Esophagus (tissue), 2 donors: ENCODE results near the gene IGF2BP1. TPM values are rescaled to one million over a fixed set of nuclear protein-coding genes. Genes with fewer than 3 reads are reported as not detected.

Experiments used
- H3K27ac ChIP-seq, 2 donors: one replicate each; pipeline ENCODE4 v1.5.1; 2013; ENCODE audit warnings: low read depth in 2 of 2, mild to moderate bottlenecking in 2 of 2, inconsistent platforms in 1 of 2, low read length in 1 of 2, moderate library complexity in 1 of 2
- H3K27me3 ChIP-seq, 2 donors: one replicate each; pipeline ENCODE4 v1.6.1; 2013; ENCODE audit warnings: low read length in 2 of 2, control low read depth in 1 of 2, mild to moderate bottlenecking in 1 of 2; ENCODE audit not compliant: insufficient read depth in 2 of 2, control insufficient read depth in 1 of 2
- H3K36me3 ChIP-seq, 2 donors: one replicate each; pipeline ENCODE4 v1.6.1; 2013; ENCODE audit warnings: low read length in 1 of 2; ENCODE audit not compliant: control insufficient read depth in 2 of 2, insufficient read depth in 2 of 2
- H3K4me1 ChIP-seq, 2 donors: one replicate each; pipeline ENCODE4 v1.6.1; 2013; ENCODE audit warnings: low read length in 1 of 2; ENCODE audit not compliant: control insufficient read depth in 2 of 2, insufficient read depth in 2 of 2
- H3K4me3 ChIP-seq, 2 donors: one replicate each; pipeline ENCODE4 v1.5.1; 2013; ENCODE audit warnings: low read length in 2 of 2, mild to moderate bottlenecking in 2 of 2, low read depth in 1 of 2, moderate library complexity in 1 of 2
- H3K9me3 ChIP-seq, 2 donors: one replicate each; pipeline ENCODE4 v1.6.1; 2013; ENCODE audit warnings: mild to moderate bottlenecking in 2 of 2, low read depth in 1 of 2, low read length in 1 of 2, moderate library complexity in 1 of 2; ENCODE audit not compliant: control insufficient read depth in 2 of 2, insufficient read depth in 1 of 2
- WGBS, 2 donors: extraction: QIAGEN DNeasy Blood & Tissue Kit; methylation state at CpG; one replicate each; pipeline ENCODE4 v1.1.7; 2013; 5-methylcytosine and 5-hydroxymethylcytosine counted together
- polyA plus RNA-seq, 2 donors: library from polyadenylated mRNA; stranded (reverse); fragments of 200-250 nt; gene quantifications; one replicate each; pipeline ENCODE4 v1.2.3, GENCODE V29; 2013
- donor health status: healthy with polysubstance abuse.
- donor health status: Bipolar disorder and iron deficiency.

IGF2BP1 gene
- polyA plus RNA-seq, 2 donors: 0.01 TPM; not detected in 1

DNA sequence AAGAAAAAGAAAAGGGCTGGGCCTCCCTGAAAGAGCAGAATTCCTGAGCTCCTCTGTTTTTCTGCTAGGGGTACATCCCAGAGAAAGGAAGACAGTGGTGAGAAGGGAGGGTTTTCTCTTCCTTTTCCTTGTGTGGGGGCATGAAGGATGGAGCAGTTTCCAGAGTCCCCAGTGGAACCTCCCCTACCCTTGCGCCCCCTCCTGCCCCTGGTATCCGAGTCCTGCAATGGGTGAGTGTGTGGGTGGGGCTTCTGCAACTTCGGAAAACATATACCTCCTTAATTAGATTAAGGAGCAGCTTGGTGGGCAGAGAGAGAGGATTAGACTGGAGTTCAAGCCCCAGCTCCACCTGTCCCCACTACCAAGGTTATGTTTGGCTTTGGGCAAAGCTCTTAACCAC lies 23.4 kb upstream of the IGF2BP1 start:
- Histone ChIP-seq H3K4me1 (no peaks in the 10 kb centered on the region), H3K27me3 (no peaks in the 10 kb centered on the region), H3K4me3 (no peak overlapping the region), H3K9me3 (no peaks in the 10 kb centered on the region), H3K27ac (no peak overlapping the region), H3K36me3 (no peaks in the 10 kb centered on the region)
- WGBS, 2 donors: 47 to 55% methylated on average over 3 of the region's 3 CpGs

DNA sequence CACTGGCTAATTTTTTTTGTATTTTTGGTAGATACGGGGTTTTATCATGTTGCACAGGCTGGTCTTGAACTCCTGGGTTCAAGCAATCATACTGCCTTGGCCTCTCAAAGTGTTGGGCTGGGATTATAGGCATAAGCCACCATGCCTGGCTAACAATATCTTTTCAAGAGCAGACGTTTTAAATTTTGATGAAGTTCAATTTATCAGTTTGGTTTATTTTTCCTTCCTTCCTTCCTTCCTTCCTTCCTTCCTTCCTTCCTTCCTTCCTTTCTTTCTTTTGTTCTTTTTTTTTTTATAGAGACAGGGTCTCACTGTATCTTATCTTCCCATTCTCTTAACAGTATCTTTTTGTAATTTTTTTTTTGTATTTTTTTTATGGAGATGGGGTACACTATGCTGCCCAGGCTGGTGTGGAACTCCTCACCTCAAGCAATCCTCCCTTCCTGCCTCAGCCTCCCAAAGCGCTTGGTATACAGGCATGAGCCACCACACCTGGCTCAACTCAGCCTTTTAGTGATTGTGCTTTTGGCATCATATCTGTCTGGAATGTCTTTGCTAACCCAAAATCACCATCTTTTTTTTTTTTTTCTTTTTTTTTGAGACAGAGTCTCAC lies 15.2 kb upstream of the IGF2BP1 start:
- Histone ChIP-seq H3K9me3 (no peaks in the 10 kb centered on the region), H3K4me1 (no peaks in the 10 kb centered on the region), H3K27me3 (peaks cover 0 to 5% of the 10 kb centered on the region in 2 donors), H3K36me3 (no peaks in the 10 kb centered on the region), H3K27ac (no peak overlapping the region), H3K4me3 (no peak overlapping the region)
- 77 to 80% methylated on average over 3 of the region's 3 CpGs for WGBS, 2 donors

DNA sequence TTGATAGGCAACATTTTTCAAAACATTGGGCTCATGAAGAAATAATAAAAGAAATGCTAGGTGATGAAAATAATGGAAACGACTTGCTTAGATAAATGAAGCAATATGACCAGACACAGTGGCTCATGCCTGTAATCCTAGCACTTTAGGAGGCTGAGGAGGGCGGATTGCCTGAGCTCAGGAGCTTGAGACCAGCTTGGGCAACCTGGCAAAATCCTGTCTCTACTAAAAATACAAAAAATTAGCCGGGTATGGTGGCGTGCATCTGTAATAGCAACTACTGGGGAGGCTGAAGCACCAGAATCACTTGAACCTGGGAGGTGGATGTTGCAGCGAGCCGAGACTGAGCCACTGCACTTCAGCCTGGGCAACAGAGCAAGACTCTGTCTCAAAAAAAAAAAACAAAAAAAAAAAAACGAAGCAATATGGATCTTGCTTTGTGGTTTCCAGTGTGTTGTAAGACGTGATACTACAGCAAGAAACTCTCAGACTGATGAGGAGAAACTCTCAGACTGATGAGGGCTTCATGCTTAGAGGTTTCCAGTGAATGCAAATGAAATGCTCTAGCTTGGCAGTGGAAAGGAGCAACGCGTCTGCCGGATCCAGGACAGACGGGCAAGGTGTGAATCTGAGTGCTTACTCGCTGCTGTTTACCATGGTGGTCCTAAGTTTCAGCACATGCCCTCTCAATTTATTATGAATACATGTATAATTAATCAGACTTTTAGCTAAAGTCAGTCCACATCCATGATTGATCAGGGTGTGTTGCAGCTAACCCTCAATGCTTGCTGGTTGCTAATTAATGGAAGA lies 11.5 kb upstream of the IGF2BP1 start:
- H3K9me3 ChIP-seq: no peaks in the 10 kb centered on the region
- 74 to 75% methylated on average over 13 of the region's 13 CpGs for WGBS, 2 donors
- no peaks in the 10 kb centered on the region for H3K36me3 ChIP-seq
- H3K4me1 ChIP-seq: no peaks in the 10 kb centered on the region
- H3K27me3 ChIP-seq: peaks cover 0 to 10% of the 10 kb centered on the region in 2 donors
- H3K4me3 ChIP-seq: no peak overlapping the region
- no peak overlapping the region for H3K27ac ChIP-seq

DNA sequence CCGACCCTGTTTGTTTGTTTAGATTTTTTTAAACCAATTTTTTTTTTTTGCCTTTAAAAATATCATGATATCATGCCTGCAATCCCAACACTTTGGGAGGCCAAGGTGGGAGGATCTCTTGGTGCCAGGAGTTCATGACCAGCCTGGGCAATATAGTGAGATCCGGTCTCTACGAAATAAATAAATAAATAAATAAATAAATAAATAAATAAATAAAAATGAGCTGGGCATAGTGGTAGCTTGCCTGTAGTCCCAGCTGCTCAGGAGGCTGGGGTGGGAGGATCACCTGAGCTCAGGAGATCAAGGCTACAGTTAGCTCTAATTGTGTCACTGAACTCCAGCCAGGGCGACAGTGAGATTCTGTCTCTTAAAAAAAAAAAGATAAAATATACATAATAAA lies 8.1 kb upstream of the IGF2BP1 start:
- no peak overlapping the region for H3K4me3 ChIP-seq
- H3K27ac ChIP-seq: no peak overlapping the region
- no peaks in the 10 kb centered on the region for H3K9me3 ChIP-seq
- no peaks in the 10 kb centered on the region for H3K4me1 ChIP-seq
- peaks cover 0 to 13% of the 10 kb centered on the region in 2 donors for H3K27me3 ChIP-seq
- H3K36me3 ChIP-seq: no peaks in the 10 kb centered on the region
- WGBS, 2 donors: 89 to 90% methylated on average over 4 of the region's 4 CpGs

DNA sequence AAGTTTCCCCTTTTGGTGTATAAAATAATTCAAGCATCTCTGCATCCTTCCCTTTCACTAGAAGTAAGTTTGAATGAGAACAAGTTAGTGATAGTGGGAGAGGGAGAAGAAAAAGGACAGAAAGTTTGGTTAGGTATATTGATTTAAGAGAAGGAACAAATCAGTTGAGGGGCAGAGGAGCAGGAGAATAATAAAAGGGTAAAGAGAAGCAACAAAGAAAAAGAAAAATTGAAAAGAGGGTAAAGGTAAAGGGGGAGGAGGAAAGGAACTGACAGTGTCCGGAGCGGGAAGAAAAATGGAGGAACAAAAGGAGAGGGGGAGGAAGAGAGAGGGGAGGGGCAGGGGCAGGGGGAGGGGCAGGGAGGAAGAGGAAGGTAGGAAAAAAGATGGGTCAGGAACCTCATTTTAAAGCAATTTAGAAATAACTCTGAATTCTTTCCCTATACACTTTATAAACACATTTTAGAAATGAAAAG lies 6.3 kb upstream of the IGF2BP1 start:
- Histone ChIP-seq H3K4me1 (peaks cover 3 to 4% of the 10 kb centered on the region in 2 donors), H3K27ac (no peak overlapping the region), H3K9me3 (no peaks in the 10 kb centered on the region), H3K36me3 (no peaks in the 10 kb centered on the region), H3K4me3 (no peak overlapping the region), H3K27me3 (peaks cover 0 to 20% of the 10 kb centered on the region in 2 donors)
- WGBS, 2 donors: 18 to 28% methylated on average over 2 of the region's 2 CpGs

DNA sequence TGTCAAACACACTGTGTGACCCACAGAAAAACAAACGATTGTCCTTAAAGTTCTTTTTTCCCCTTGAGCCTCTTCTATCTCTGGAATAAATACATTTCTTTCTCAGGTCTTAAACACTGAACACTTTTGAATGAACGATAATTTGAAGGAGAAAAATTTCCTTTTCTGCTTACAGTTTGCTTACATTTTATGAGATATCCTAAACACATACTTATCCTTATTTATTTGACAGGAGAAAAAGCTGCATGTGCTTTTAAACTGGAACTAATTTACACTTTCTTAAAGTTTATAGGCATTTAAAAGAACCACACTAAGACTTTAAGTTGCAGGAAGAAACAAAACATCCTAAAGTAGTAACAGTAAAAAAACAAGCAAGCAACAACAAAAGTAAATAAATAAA lies 4.7 kb upstream of the IGF2BP1 start:
- Histone ChIP-seq H3K9me3 (peaks cover 0 to 1% of the 10 kb centered on the region in 2 donors), H3K36me3 (no peaks in the 10 kb centered on the region), H3K27ac (no peak overlapping the region), H3K4me3 (no peak overlapping the region), H3K27me3 (peaks cover 0 to 34% of the 10 kb centered on the region in 2 donors), H3K4me1 (peaks cover 8% of the 10 kb centered on the region in 2 donors)
- 48 to 49% methylated on average over 2 of the region's 2 CpGs for WGBS, 2 donors

DNA sequence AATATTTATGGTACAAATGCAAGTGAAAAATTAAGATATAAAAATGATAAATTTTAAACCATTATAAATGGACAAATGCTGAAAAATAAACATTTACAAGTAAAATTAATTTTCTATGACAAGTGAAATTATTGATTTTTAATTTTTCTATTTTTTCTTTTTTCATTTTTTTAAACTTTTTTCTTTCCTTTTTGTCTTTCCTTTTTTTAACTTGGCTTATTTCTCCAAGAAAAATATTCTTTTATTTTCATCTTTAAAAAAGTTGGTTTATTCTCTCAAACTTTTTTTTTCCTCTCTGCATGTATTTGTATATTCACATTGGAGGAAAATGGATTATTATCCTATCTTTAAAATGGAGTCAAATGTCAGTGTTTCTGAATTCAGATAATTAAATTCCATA lies 3.9 kb upstream of the IGF2BP1 start:
- no peak overlapping the region for H3K4me3 ChIP-seq
- peaks cover 12 to 17% of the 10 kb centered on the region in 2 donors for H3K4me1 ChIP-seq
- peaks cover 0 to 8% of the 10 kb centered on the region in 2 donors for H3K9me3 ChIP-seq
- H3K36me3 ChIP-seq: no peaks in the 10 kb centered on the region
- no peak overlapping the region for H3K27ac ChIP-seq
- peaks cover 0 to 43% of the 10 kb centered on the region in 2 donors for H3K27me3 ChIP-seq

DNA sequence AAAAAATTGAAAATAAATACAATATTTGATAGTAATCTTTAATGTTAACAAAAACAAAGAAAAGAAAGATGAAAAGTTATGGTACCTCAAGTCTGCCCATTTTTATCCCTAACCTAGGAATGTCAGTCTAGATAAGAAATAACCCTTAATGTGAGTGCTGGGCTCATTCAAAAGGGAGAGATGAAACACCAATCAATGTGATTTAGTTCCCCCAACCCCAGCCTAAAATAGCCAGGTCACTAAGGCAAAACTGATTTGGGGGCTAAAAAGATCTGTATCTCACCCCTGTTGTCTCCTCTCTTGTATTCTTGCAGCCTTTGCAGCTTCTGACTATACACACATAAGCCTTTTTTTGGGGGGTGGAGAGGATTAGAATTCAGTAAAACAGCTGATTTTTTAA lies 3.2 kb upstream of the IGF2BP1 start:
- peaks cover 0 to 49% of the 10 kb centered on the region in 2 donors for H3K27me3 ChIP-seq
- no peak overlapping the region for H3K27ac ChIP-seq
- H3K4me3 ChIP-seq: no peak overlapping the region
- peaks cover 12 to 20% of the 10 kb centered on the region in 2 donors for H3K4me1 ChIP-seq
- no peaks in the 10 kb centered on the region for H3K36me3 ChIP-seq
- H3K9me3 ChIP-seq: peaks cover 0 to 8% of the 10 kb centered on the region in 2 donors

DNA sequence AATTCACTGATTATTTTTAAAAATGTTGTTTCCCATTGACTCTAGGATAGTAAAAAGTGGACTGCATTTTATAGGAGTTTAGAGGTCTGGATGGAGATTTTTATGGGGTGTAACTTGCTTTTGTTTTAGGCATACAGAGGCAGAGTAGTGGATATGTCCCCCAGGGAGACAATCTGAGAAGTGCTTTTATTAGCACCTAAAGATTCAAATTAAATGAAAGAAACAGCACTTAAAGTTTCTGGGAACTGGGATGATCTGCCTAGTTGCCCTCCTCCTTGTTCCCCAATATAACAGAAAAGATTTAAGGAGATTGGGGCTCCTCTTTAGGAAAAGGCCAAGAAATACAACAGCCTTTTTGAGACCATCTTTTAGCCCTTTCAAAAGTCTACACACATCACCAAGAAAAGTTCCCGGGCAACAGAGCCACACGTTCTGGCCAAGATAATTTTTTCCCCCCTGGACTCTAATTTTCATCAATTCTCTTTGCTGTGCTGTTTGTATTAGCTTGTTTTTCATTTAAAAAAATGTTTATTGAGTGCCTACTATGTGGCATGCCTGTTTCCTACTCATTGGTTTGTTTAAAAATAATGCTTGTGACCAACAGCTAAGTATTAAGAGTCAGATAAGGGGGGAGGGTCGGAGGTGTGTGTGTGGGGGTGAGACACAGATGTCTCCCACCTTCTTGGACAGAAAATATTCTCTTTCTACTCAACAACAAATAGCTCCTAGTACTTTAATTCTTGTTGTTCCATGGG lies 2.5 kb upstream of the IGF2BP1 start:
- Histone ChIP-seq H3K4me3 (no peak overlapping the region), H3K36me3 (no peaks in the 10 kb centered on the region), H3K9me3 (peaks cover 0 to 8% of the 10 kb centered on the region in 2 donors), H3K27me3 (peaks cover 0 to 56% of the 10 kb centered on the region in 2 donors), H3K4me1 (peaks cover 12 to 20% of the 10 kb centered on the region in 2 donors), H3K27ac (no peak overlapping the region)
- 37 to 44% methylated on average over 3 of the region's 3 CpGs for WGBS, 2 donors
